Transverse colon (tissue), 4 donors: ENCODE results near the gene YWHAB. TPM values are rescaled to one million over a fixed set of nuclear protein-coding genes. Genes with fewer than 3 reads are reported as not detected.
A peak's percentile ranks its signal among the peaks of the same experiment; 100 is the strongest.

Experiments
- DNase-seq: peaks from one replicate; pipeline ENCODE4 v3.0.0-alpha.2; 2019
- H3K27ac ChIP-seq, 4 donors: fragments of 200-600 bp; sonication (generic); 2 replicates each; pipeline ENCODE4 v1.5.1; 2016 to 2018; ENCODE audit warnings: inconsistent platforms in 4 of 4
- H3K27me3 ChIP-seq: fragments of 200-600 bp; sonication (generic); 2 replicates; pipeline ENCODE4 v1.5.1; 2017; ENCODE audit warnings: inconsistent platforms
- H3K36me3 ChIP-seq, 4 donors: fragments of 200-600 bp; sonication (generic); 2 replicates each; pipeline ENCODE4 v1.5.1; 2017 to 2019; ENCODE audit warnings: inconsistent platforms in 4 of 4
- H3K4me1 ChIP-seq, 4 donors: fragments of 200-600 bp; sonication (generic); 2 replicates each; pipeline ENCODE4 v1.5.1; 2017 to 2020; ENCODE audit warnings: inconsistent platforms in 4 of 4
- H3K4me3 ChIP-seq, 4 donors: fragments of 200-600 bp; sonication (generic); 1 replicate in 1 of 4; 2 replicates in 3 of 4; pipeline versions ENCODE4 v1.5.1 to v1.6.1; 2017 to 2019; ENCODE audit warnings: inconsistent platforms in 4 of 4
- H3K9me3 ChIP-seq, 2 donors: fragments of 200-600 bp; sonication (generic); 2 replicates each; pipeline ENCODE4 v1.5.1; 2017 to 2019; ENCODE audit warnings: inconsistent platforms in 2 of 2
- CTCF ChIP-seq, 5 experiments: fragments of 200-600 bp in 3 of 5; fragments of 450-650 bp in 2 of 5; sonication (generic) in 3 of 5; IDR thresholded peaks; 1 replicate in 2 of 5; 2 replicates in 3 of 5; pipeline ENCODE4 v1.5.1; 2016 to 2017; ENCODE audit warnings: antibody characterized with exemption in 5 of 5, inconsistent platforms in 3 of 5, mild to moderate bottlenecking in 2 of 5, moderate library complexity in 1 of 5
- EP300 ChIP-seq: sonication (generic); formaldehyde crosslinking; IDR thresholded peaks from one replicate; pipeline ENCODE4 v1.6.1; 2017; ENCODE audit warnings: antibody characterized with exemption, low read depth
- POLR2A ChIP-seq: fragments of 450-650 bp; IDR thresholded peaks from one replicate; pipeline ENCODE4 v1.6.1; 2016; ENCODE audit warnings: antibody characterized with exemption, mild to moderate bottlenecking, moderate library complexity
- POLR2AphosphoS5 ChIP-seq, 3 donors: sonication (generic); formaldehyde crosslinking; IDR thresholded peaks; one replicate each; pipeline ENCODE4 v1.6.1; 2016; ENCODE audit warnings: antibody characterized with exemption in 3 of 3
- WGBS, 2 donors: methylation state at CpG; one replicate each; pipeline ENCODE4 v1.1.5; 2018; ENCODE audit warnings: low coverage in 1 of 2; 5-methylcytosine and 5-hydroxymethylcytosine counted together
- in situ Hi-C, 4 donors: fragments of 200-750 bp; cut with MboI; loops; one replicate each; pipeline versions ENCODE4 v1.15.0 to v1.15.1; 2017; ENCODE audit warnings: low sequenced_read_pairs in 3 of 4, low pct_ligation_motif_present in 1 of 4, low pct_unique_long_range_greater_than_20kb in 1 of 4
- intact Hi-C: fragments of 100-400 bp; cut with DNase I; formaldehyde crosslinking; loops from one replicate; pipeline ENCODE4 v1.15.1; 2023; ENCODE audit warnings: low total_unique reads
- total RNA-seq, 4 donors: library from RNA; depleted of rRNA; stranded (reverse); fragments of >200 nt; gene quantifications; one replicate each; pipeline ENCODE4 v1.1.0, GENCODE V29; 2016

YWHAB gene
- total RNA-seq = 100 to 1,000 TPM in 2 of 4 donors, 10 to 100 TPM in 2; 73.2 to 170 (median 117) TPM

GRCh38 chr20:44885392-44886265 lies at the start of gene YWHAB:
Gene YWHAB, plus strand, starts transcription at chr20:44885705. Its CDS starts 15,829 bp downstream, at chr20:44901534.
- no peaks in the 10 kb centered on the region for H3K27me3 ChIP-seq
- no peaks in the 10 kb centered on the region for H3K9me3 ChIP-seq
- H3K27ac ChIP-seq = peak within 1 kb of the TSS; percentile 97 to 100 (median 98)
- 1% methylated on average over 74 of the region's 88 CpGs; no CpG with 5 or more reads in 1 of the 2 donors for WGBS, 2 donors
- peak within 1 kb of the TSS; percentile 84 to 100 (median 96) for H3K4me3 ChIP-seq
- H3K36me3 ChIP-seq = no peaks in the 10 kb centered on the region
- TF ChIP-seq POLR2AphosphoS5 (IDR thresholded peaks at IDR 0.05) (peak; percentile 74 to 93 (median 87)), CTCF (IDR thresholded peaks at IDR 0.05) (peak; percentile 26 to 69 (median 27)), EP300 (no peak), POLR2A (peak; percentile 90)
- H3K4me1 ChIP-seq = peaks cover 14 to 51% (median 46%) of the 10 kb centered on the region in 4 donors
- intact Hi-C loops = no loop called here
- in situ Hi-C loops = no loop called here
- DNase-seq = peak; percentile 99

GRCh38 chr20:44836601-44837120 lies 48.8 kb upstream of the YWHAB start:
- Histone ChIP-seq H3K27me3 (peaks cover 4% of the 10 kb centered on the region), H3K36me3 (no peaks in the 10 kb centered on the region), H3K27ac (no peak overlapping the region), H3K4me1 (peaks cover 0 to 6% (median 0%) of the 10 kb centered on the region in 4 donors), H3K4me3 (no peak overlapping the region), H3K9me3 (peaks cover 0 to 4% of the 10 kb centered on the region in 2 donors)
- in situ Hi-C loops = no loop called here
- no peak for TF ChIP-seq POLR2AphosphoS5 (IDR thresholded peaks at IDR 0.05)
- TF ChIP-seq POLR2A = no peak
- no peak for TF ChIP-seq CTCF (IDR thresholded peaks at IDR 0.05)
- TF ChIP-seq EP300 = no peak
- intact Hi-C loops = no loop called here
- 80 to 88% methylated on average over 2 to 12 of the region's 12 CpGs for WGBS, 2 donors
- DNase-seq = no peak

GRCh38 chr20:44837946-44838345 lies 47.6 kb upstream of the YWHAB start:
- no peak for TF ChIP-seq CTCF (IDR thresholded peaks at IDR 0.05)
- TF ChIP-seq POLR2AphosphoS5 (IDR thresholded peaks at IDR 0.05) = no peak
- TF ChIP-seq POLR2A = no peak
- TF ChIP-seq EP300 = no peak
- H3K9me3 ChIP-seq = peaks cover 0 to 4% of the 10 kb centered on the region in 2 donors
- intact Hi-C loops = no loop called here

GRCh38 chr20:44838521-44838920 lies 47.0 kb upstream of the YWHAB start:
- intact Hi-C loops = no loop called here
- WGBS, 2 donors = 71 to 92% methylated on average over 1 of the region's 1 CpG
- in situ Hi-C loops = no loop called here
- H3K27me3 ChIP-seq = peaks cover 4% of the 10 kb centered on the region
- peaks cover 0 to 4% of the 10 kb centered on the region in 2 donors for H3K9me3 ChIP-seq
- H3K4me3 ChIP-seq = no peak overlapping the region
- no peak overlapping the region for H3K27ac ChIP-seq
- peaks cover 0 to 6% (median 0%) of the 10 kb centered on the region in 4 donors for H3K4me1 ChIP-seq
- no peak for DNase-seq
- no peaks in the 10 kb centered on the region for H3K36me3 ChIP-seq
- no peak for TF ChIP-seq POLR2A
- TF ChIP-seq POLR2AphosphoS5 (IDR thresholded peaks at IDR 0.05) = no peak
- TF ChIP-seq EP300 = no peak

More at GRCh38 chr20:44837946-44838345, 47.6 kb upstream of the YWHAB start:
- no peak overlapping the region for H3K27ac ChIP-seq
- H3K27me3 ChIP-seq = peaks cover 4% of the 10 kb centered on the region
- DNase-seq = no peak
- in situ Hi-C loops = no loop called here
- peaks cover 0 to 6% (median 0%) of the 10 kb centered on the region in 4 donors for H3K4me1 ChIP-seq
- 54% methylated on average over 3 of the region's 3 CpGs; no CpG with 5 or more reads in 1 of the 2 donors for WGBS, 2 donors
- no peak overlapping the region for H3K4me3 ChIP-seq
- no peaks in the 10 kb centered on the region for H3K36me3 ChIP-seq
